Uterus (tissue), 2 donors: Measurements from ENCODE around the gene XYLT1.

Experiments
- CTCF ChIP-seq, 4 experiments: fragments of 200-600 bp in 2 of 4; fragments of 450-650 bp in 2 of 4; sonication (generic) in 2 of 4; IDR thresholded peaks; one replicate each; pipeline ENCODE4 v1.5.1; 2016 to 2019; ENCODE audit warnings: antibody characterized with exemption in 4 of 4, mild to moderate bottlenecking in 2 of 4, moderate library complexity in 1 of 4
- POLR2A ChIP-seq, 2 donors: fragments of 450-650 bp; IDR thresholded peaks; one replicate each; pipeline ENCODE4 v1.6.1; 2016; ENCODE audit warnings: antibody characterized with exemption in 2 of 2, mild to moderate bottlenecking in 1 of 2, moderate library complexity in 1 of 2

DNA sequence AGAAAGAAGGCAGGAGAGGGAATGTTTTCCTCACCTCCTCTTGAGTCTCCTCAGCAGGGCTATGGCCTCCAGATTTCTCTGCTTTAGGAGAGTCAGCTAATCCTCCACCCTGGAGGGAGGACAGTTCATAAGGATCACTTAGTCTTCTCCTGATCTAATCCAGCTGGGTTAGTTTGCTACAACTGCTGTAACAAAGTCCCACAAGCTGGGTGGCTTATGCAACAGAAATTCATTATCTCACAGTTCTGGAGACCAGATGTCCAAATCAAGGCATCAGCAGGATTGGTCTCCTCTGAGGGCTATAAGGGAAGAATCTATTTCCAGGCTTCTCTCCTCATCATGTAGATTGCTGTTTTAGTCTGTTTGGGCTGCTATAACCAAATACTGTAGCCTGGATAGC is 40.6 kb upstream of the XYLT1 start:
- TF ChIP-seq CTCF (IDR thresholded peaks at IDR 0.05) (no peak), POLR2A (IDR thresholded peaks at IDR 0.05) (no peak)
